ENCODE measurements around the gene NUP153. TPM values are rescaled to one million over a fixed set of nuclear protein-coding genes. Genes with fewer than 3 reads are reported as not detected.

The NUP153 gene
- total RNA-seq, 1 donor from 2014 or later, result 34.6 TPM

DNA sequence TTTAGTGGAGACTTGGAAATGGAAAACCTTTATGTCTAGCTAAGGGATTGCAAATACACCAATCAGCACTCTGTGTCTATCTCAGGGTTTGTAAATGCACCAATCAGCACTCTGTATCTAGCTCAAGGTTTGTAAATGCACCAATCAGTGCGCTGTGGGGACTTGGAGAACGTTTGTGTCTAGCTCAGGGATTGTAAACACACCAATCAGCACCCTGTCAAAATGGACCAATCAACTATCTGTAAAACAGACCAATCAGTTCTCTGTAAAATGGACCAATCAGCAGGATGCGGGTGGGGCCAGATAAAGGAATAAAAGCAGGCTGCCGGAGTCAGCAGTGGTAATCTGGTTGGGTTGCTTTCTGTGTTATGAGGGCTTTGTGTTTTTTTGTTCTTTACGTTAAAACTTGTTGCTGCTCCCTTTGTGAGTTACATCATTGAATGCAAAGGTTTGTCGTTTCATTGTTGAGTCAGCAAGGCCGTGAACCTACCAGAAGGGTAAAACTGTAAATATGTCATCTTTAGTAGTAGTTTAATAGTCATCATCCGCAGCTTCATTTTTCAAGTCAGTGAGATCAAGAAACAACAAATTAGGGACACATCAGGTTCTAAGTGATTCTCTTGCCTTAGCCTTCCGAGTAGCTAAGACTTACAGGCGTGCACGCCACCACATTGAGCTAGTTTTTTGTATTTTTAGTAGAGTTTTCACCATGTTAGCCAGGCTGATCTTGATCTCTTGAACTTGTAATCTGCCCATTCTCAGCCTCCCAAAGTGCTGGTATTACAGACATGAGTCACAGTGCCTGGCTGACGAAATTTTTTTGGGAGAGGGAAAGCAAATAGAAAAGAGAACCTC lies 22.7 kb upstream of the NUP153 start:
- no peak for DNase-seq (ENCODE audit: extremely low spot score, unreplicated experiment)
- H3K27me3 Mint-ChIP-seq (ENCODE audit: unreplicated experiment), result no peaks in the 10 kb centered on the region
- no peaks in the 10 kb centered on the region for H3K9me3 Mint-ChIP-seq (ENCODE audit: unreplicated experiment)
- peaks cover 5% of the 10 kb centered on the region for H3K4me1 Mint-ChIP-seq (ENCODE audit: unreplicated experiment)
- H3K4me3 Mint-ChIP-seq (ENCODE audit: unreplicated experiment), result no peak overlapping the region
- no peak overlapping the region for H3K27ac Mint-ChIP-seq (ENCODE audit: unreplicated experiment)
- no peak for TF ChIP-seq CTCF (IDR thresholded peaks at IDR 0.05)
- no peaks in the 10 kb centered on the region for H3K36me3 Mint-ChIP-seq (ENCODE audit: unreplicated experiment)

DNA sequence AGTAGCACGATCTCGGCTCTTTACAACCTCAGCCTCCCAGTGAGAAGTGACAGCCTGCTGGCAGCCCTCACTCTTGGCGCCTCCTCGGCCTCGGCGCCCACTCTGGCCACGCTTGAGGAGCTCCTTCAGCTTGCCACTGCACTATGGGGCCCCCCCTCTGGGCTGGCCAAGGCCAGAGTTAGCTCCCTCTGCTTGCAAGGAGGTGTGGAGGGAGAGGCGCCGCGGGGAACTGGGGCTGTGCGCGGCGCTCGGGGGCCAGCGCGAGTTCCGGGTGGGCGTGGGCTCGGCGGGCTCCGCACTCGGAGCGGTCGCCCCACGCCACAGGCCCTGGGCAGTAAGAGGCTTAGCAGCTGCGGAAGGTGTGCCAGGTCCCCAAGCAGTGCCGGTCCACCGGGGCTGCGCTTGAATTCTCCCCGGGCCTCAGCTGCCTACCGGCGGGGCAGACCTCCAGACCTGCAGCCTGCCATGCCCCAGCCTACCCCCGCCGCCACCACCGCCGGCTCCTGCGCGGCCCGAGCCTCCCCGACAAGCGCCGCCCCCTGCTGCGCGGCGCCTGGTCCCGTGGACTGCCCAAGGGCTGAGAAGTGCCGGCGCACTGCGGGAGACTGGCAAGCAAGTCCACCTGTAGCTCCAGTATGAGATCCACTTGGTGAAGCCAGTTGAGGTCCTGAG lies 22.0 kb upstream of the NUP153 start:
- Mint-ChIP-seq H3K27ac (ENCODE audit: unreplicated experiment) (no peak overlapping the region), H3K27me3 (ENCODE audit: unreplicated experiment) (no peaks in the 10 kb centered on the region), H3K9me3 (ENCODE audit: unreplicated experiment) (no peaks in the 10 kb centered on the region), H3K4me1 (ENCODE audit: unreplicated experiment) (peaks cover 5% of the 10 kb centered on the region), H3K36me3 (ENCODE audit: unreplicated experiment) (no peaks in the 10 kb centered on the region), H3K4me3 (ENCODE audit: unreplicated experiment) (no peak overlapping the region)
- DNase-seq (ENCODE audit: extremely low spot score, unreplicated experiment), result no peak
- TF ChIP-seq CTCF (IDR thresholded peaks at IDR 0.05), result no peak

GRCh38 chr6:17725083-17725482 lies 18.4 kb upstream of the NUP153 start:
- Mint-ChIP-seq H3K9me3 (ENCODE audit: unreplicated experiment) (no peaks in the 10 kb centered on the region), H3K4me1 (ENCODE audit: unreplicated experiment) (peaks cover 5% of the 10 kb centered on the region), H3K27me3 (ENCODE audit: unreplicated experiment) (no peaks in the 10 kb centered on the region), H3K36me3 (ENCODE audit: unreplicated experiment) (no peaks in the 10 kb centered on the region), H3K27ac (ENCODE audit: unreplicated experiment) (no peak overlapping the region), H3K4me3 (ENCODE audit: unreplicated experiment) (no peak overlapping the region)
- no peak for DNase-seq (ENCODE audit: extremely low spot score, unreplicated experiment)
- TF ChIP-seq CTCF (IDR thresholded peaks at IDR 0.05), result no peak

DNA sequence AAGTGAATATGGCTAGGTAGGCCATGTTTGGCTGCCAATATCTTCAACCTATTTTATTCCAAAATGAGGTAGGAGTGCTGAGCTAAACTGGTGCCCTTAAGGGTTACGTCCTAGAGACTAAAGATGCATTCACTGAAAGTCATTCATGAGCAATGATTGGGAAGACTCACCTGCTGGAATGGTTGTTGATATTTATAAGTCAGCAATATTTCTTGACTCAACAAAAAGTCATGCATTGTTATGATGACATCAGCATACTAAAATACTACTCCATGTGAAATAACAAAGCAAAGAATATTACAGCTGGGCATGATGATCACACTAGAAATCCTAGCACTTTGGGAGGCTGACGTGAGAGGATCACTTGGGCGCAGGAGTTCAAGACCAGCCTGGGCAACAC lies 17.6 kb upstream of the NUP153 start:
- no peak for TF ChIP-seq CTCF (IDR thresholded peaks at IDR 0.05)
- no peak for DNase-seq (ENCODE audit: extremely low spot score, unreplicated experiment)
- no peaks in the 10 kb centered on the region for H3K27me3 Mint-ChIP-seq (ENCODE audit: unreplicated experiment)
- H3K4me3 Mint-ChIP-seq (ENCODE audit: unreplicated experiment), result no peak overlapping the region
- H3K4me1 Mint-ChIP-seq (ENCODE audit: unreplicated experiment), result peaks cover 5% of the 10 kb centered on the region
- no peaks in the 10 kb centered on the region for H3K36me3 Mint-ChIP-seq (ENCODE audit: unreplicated experiment)
- no peak overlapping the region for H3K27ac Mint-ChIP-seq (ENCODE audit: unreplicated experiment)
- no peaks in the 10 kb centered on the region for H3K9me3 Mint-ChIP-seq (ENCODE audit: unreplicated experiment)

DNA sequence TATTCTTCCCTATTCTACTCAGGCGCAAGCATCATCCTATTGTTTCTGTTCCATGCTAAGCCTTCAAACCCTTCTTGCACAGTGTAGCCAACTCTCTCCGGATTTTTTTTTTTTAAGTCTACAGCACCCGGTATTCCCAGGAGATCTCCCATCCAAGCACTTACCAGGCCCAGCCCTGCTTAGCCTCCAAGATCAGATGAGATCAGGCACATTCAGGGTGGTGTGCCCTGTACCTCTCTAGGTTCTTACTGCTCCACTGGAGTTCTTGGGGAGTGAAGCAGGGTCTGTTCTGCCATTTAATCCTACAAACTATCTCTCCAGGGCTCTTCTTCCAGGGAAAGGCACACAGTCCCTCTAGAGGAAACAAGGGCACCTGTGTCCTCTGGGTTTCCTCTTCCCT lies 14.9 kb upstream of the NUP153 start:
- Mint-ChIP-seq H3K9me3 (ENCODE audit: unreplicated experiment) (no peaks in the 10 kb centered on the region), H3K4me1 (ENCODE audit: unreplicated experiment) (peaks cover 5% of the 10 kb centered on the region), H3K4me3 (ENCODE audit: unreplicated experiment) (no peak overlapping the region), H3K27me3 (ENCODE audit: unreplicated experiment) (no peaks in the 10 kb centered on the region), H3K36me3 (ENCODE audit: unreplicated experiment) (no peaks in the 10 kb centered on the region), H3K27ac (ENCODE audit: unreplicated experiment) (no peak overlapping the region)
- DNase-seq (ENCODE audit: extremely low spot score, unreplicated experiment), result no peak
- no peak for TF ChIP-seq CTCF (IDR thresholded peaks at IDR 0.05)

Data from osteocyte (in vitro differentiated cells).